ENCODE results near the gene CPNE2. TPM values are rescaled to one million over a fixed set of nuclear protein-coding genes. Genes with fewer than 3 reads are reported as not detected.
A peak's percentile ranks its signal among the peaks of the same experiment; 100 is the strongest.

CPNE2 gene
- total RNA-seq, 2 donors from 2014 or later = 16.0 to 26.1 TPM

DNA sequence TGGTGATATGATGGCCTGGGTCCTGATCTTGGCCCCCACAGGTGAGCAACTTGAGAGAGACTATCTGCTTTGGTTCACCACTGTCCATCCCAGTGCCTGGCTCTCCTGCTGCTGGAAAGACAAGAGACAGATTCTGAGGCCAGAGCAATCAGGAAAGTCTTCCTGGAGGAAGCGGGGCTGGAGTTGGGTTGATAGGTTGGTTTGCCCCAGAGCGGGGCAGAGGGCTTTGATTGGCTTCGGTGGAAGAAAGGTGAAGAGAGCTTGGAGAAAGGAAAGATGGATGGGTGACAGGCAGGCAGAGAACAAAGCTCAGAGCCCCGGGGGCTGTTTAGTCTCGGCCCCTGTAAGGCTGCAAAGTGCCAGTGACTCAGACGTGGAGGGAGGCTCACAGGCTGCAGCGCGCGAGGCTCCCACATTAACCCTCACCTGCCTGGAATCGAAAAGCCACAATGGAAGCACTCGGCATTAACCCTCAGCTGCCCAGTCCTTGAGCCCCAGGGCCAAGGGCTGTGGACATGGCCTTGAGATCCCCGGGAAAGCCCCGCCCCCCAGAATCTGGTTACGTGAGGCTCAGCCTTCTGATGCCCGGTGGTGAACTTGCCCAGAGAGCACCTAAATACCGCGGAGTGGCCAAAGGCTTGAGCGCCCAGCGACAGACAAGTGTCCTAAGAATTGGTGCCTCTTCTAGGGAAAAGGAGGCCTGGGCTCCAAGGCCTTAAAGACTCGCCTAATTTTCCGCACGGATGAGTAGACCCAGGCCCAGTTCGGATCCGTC is 996 bp upstream of the CPNE2 start:
- Histone ChIP-seq H3K4me3 (peak overlapping the region; percentile 78 to 81), H3K36me3 (no peaks in the 10 kb centered on the region), H3K27me3 (no peaks in the 10 kb centered on the region), H3K9me3 (no peaks in the 10 kb centered on the region), H3K4me1 (peaks cover 0 to 25% of the 10 kb centered on the region in 2 donors), H3K27ac (peak overlapping the region; percentile 71 to 87)
- peak; percentile 67 for DNase-seq (ENCODE audit: low spot score)
- TF ChIP-seq, protein P1, sequence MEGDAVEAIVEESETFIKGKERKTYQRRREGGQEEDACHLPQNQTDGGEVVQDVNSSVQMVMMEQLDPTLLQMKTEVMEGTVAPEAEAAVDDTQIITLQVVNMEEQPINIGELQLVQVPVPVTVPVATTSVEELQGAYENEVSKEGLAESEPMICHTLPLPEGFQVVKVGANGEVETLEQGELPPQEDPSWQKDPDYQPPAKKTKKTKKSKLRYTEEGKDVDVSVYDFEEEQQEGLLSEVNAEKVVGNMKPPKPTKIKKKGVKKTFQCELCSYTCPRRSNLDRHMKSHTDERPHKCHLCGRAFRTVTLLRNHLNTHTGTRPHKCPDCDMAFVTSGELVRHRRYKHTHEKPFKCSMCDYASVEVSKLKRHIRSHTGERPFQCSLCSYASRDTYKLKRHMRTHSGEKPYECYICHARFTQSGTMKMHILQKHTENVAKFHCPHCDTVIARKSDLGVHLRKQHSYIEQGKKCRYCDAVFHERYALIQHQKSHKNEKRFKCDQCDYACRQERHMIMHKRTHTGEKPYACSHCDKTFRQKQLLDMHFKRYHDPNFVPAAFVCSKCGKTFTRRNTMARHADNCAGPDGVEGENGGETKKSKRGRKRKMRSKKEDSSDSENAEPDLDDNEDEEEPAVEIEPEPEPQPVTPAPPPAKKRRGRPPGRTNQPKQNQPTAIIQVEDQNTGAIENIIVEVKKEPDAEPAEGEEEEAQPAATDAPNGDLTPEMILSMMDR (IDR thresholded peaks at IDR 0.05) = no peak

- DNase-seq (ENCODE audit: low spot score) = no peak
- H3K36me3 ChIP-seq = no peaks in the 10 kb centered on the region
- peak overlapping the region; percentile 71 to 79 for H3K27ac ChIP-seq
- no peaks in the 10 kb centered on the region for H3K27me3 ChIP-seq
- no peaks in the 10 kb centered on the region for H3K9me3 ChIP-seq
- H3K4me3 ChIP-seq = peak overlapping the region; percentile 78 to 81
- H3K4me1 ChIP-seq = peaks cover 0 to 29% of the 10 kb centered on the region in 2 donors
- TF ChIP-seq, protein P1 (IDR thresholded peaks at IDR 0.05) = peak; percentile 74 to 80
Observed at GRCh38 chr16:57092786-57093411, 516 bp downstream of the CPNE2 start.

- Histone ChIP-seq H3K27ac (peak overlapping the region in 1 of 2 donors; percentile 79), H3K36me3 (no peaks in the 10 kb centered on the region), H3K9me3 (no peaks in the 10 kb centered on the region), H3K4me3 (peak overlapping the region; percentile 78 to 81), H3K27me3 (no peaks in the 10 kb centered on the region), H3K4me1 (peaks cover 0 to 34% of the 10 kb centered on the region in 2 donors)
- DNase-seq (ENCODE audit: low spot score) = no peak
- TF ChIP-seq, protein P1 (IDR thresholded peaks at IDR 0.05) = no peak
Observed at GRCh38 chr16:57093666-57094564, 1.5 kb downstream of the CPNE2 start.

DNA sequence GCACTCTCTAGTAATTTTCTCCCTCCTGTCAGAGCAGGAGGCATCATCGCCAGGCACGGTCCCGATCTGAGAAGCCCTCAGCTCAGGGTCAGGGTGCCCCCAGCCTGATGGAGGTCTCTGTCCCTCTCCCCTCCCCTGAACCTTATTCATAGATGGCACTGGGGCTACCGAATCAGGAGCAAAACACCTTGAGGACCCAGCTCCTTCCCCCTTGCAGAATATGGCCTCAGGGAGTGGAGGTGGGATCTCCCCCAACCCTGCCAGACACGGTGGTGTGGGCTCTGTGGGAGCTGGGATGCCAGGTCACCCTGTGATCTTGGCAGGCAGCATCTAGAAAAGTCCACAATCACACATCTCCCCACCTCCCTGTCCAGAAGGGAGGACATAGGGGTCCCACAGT is 2.5 kb downstream of the CPNE2 start:
- Histone ChIP-seq H3K27ac (no peak overlapping the region), H3K4me1 (peaks cover 0 to 36% of the 10 kb centered on the region in 2 donors), H3K27me3 (no peaks in the 10 kb centered on the region)

GRCh38 chr16:57096192-57096591 is 3.8 kb downstream of the CPNE2 start:
- Histone ChIP-seq H3K9me3 (no peaks in the 10 kb centered on the region), H3K36me3 (no peaks in the 10 kb centered on the region), H3K27ac (no peak overlapping the region), H3K4me3 (no peak overlapping the region), H3K4me1 (peaks cover 0 to 36% of the 10 kb centered on the region in 2 donors), H3K27me3 (no peaks in the 10 kb centered on the region)
- TF ChIP-seq, protein P1 (IDR thresholded peaks at IDR 0.05) = no peak
- DNase-seq (ENCODE audit: low spot score) = no peak

More for the DNA sequence above, 2.5 kb downstream of the CPNE2 start:
- Histone ChIP-seq H3K9me3 (no peaks in the 10 kb centered on the region), H3K36me3 (no peaks in the 10 kb centered on the region), H3K4me3 (no peak overlapping the region)
- TF ChIP-seq, protein P1 (IDR thresholded peaks at IDR 0.05) = no peak
- no peak for DNase-seq (ENCODE audit: low spot score)

Measured in right atrium auricular region (tissue), 2 donors.